Fibroblast of lung (primary cell): ENCODE measurements around the gene RABEP1. TPM values are rescaled to one million over a fixed set of nuclear protein-coding genes. Genes with fewer than 3 reads are reported as not detected.
A peak's percentile ranks its signal among the peaks of the same experiment; 100 is the strongest.

Experiments
- DNase-seq, 2 donors: peaks; one replicate each; pipeline versions ENCODE4 v3.0.0 to v3.0.0-alpha.2; 2010; ENCODE audit warnings: low read depth in 2 of 2
- H2AFZ ChIP-seq: 2 replicates; pipeline ENCODE4 v1.5.1; 2012; ENCODE audit warnings: low read length, control low read depth, inconsistent platforms
- H3K27ac ChIP-seq: 2 replicates; pipeline ENCODE4 v1.5.1; 2011; ENCODE audit warnings: low read length, control low read depth; ENCODE audit not compliant: insufficient read depth
- H3K27me3 ChIP-seq: 2 replicates; pipeline ENCODE4 v1.5.1; 2011; ENCODE audit warnings: mild to moderate bottlenecking, low read length; ENCODE audit not compliant: control insufficient read depth, insufficient read depth
- H3K36me3 ChIP-seq: 2 replicates; pipeline ENCODE4 v1.5.1; 2011; ENCODE audit warnings: low read length; ENCODE audit not compliant: control insufficient read depth, insufficient read depth
- H3K4me1 ChIP-seq: 2 replicates; pipeline ENCODE4 v1.5.1; 2011; ENCODE audit warnings: low read length; ENCODE audit not compliant: control insufficient read depth, insufficient read depth; ENCODE audit errors: extremely low read depth
- H3K4me2 ChIP-seq: 2 replicates; pipeline ENCODE4 v1.5.1; 2011; ENCODE audit warnings: low read length, control low read depth; ENCODE audit not compliant: insufficient read depth; ENCODE audit errors: extremely low read depth
- H3K4me3 ChIP-seq, 4 experiments: fragments of 200-600 bp in 1 of 4; sonication (generic) in 1 of 4; replicated peaks in 1 of 4; 2 replicates each; pipeline ENCODE4 v1.5.1; 2011 to 2016; ENCODE audit warnings: low read length in 4 of 4, low read depth in 3 of 4, mild to moderate bottlenecking in 3 of 4, control low read depth in 2 of 4, inconsistent platforms in 1 of 4, mixed read lengths in 1 of 4; ENCODE audit not compliant: insufficient read depth in 1 of 4; ENCODE audit errors: control extremely low read depth in 1 of 4
- H3K79me2 ChIP-seq: 2 replicates; pipeline ENCODE4 v1.5.1; 2012; ENCODE audit warnings: mild to moderate bottlenecking, low read length, inconsistent platforms; ENCODE audit not compliant: control insufficient read depth, insufficient read depth
- H3K9ac ChIP-seq: 2 replicates; pipeline ENCODE4 v1.5.1; 2011; ENCODE audit warnings: mild to moderate bottlenecking, low read length, control low read depth; ENCODE audit not compliant: insufficient read depth
- H3K9me3 ChIP-seq: 2 replicates; pipeline ENCODE4 v1.5.1; 2012; ENCODE audit warnings: low read depth, low read length; ENCODE audit not compliant: control insufficient read depth, insufficient read depth
- H4K20me1 ChIP-seq: 2 replicates; pipeline ENCODE4 v1.5.1; 2011; ENCODE audit warnings: low read length; ENCODE audit not compliant: control insufficient read depth, insufficient read depth; ENCODE audit errors: extremely low read depth
- CTCF ChIP-seq, 2 donors: IDR thresholded peaks in 1 of 2; conservative IDR thresholded peaks in 1 of 2; 1 replicate in 1 of 2; 2 replicates in 1 of 2; pipeline ENCODE4 v1.5.1; 2011 to 2012; ENCODE audit warnings: low read length in 2 of 2, control low read depth in 1 of 2, inconsistent platforms in 1 of 2, low read depth in 1 of 2, mild to moderate bottlenecking in 1 of 2
- EZH2 ChIP-seq: IDR thresholded peaks from 2 replicates; pipeline ENCODE4 v1.5.1; 2012; ENCODE audit warnings: low read length, control low read depth, mild to moderate bottlenecking; ENCODE audit errors: missing control alignments
- polyA plus RNA-seq, 2 donors: library from polyadenylated mRNA; depleted of rRNA in 1 of 2; stranded (reverse) in 1 of 2; unstranded in 1 of 2; fragments of >200 nt; gene quantifications; 2 replicates each; pipeline ENCODE4 v1.2.1, GENCODE V29; 2011 to 2012; ENCODE audit warnings: missing spikeins in 1 of 2
- total RNA-seq: library from RNA; depleted of rRNA; stranded (reverse); fragments of >200 nt; gene quantifications from 2 replicates; pipeline ENCODE4 v1.2.1, GENCODE V29; 2014

Gene RABEP1
- total and polyA plus RNA-seq, 2 donors (not counting 1 experiment from before 2014, with no cell fraction given), result 46.3 to 64.4 TPM

GRCh38 chr17:5249615-5250014 lies 32.5 kb upstream of the RABEP1 start:
- H3K4me3 ChIP-seq, result no peak overlapping the region
- H3K9me3 ChIP-seq, result no peaks in the 10 kb centered on the region
- TF ChIP-seq EZH2 (no peak), CTCF (conservative IDR thresholded peaks at IDR 0.05 in 1 of 2, IDR thresholded peaks at IDR 0.05 in 1 of 2; ENCODE audit: low read depth in 1 of 2, low read length in 2 of 2) (peak; percentile 55 to 72)
- H3K27ac ChIP-seq, result no peak overlapping the region
- DNase-seq, result peak; percentile 78 to 86
- no peaks in the 10 kb centered on the region for H3K4me1 ChIP-seq
- no peaks in the 10 kb centered on the region for H3K36me3 ChIP-seq
- H4K20me1 ChIP-seq, result no peaks in the 10 kb centered on the region
- H3K27me3 ChIP-seq, result peaks cover 4% of the 10 kb centered on the region
- peak overlapping the region; percentile 53 for H2AFZ ChIP-seq
- H3K79me2 ChIP-seq, result no peaks in the 10 kb centered on the region
- no peak overlapping the region for H3K9ac ChIP-seq
- H3K4me2 ChIP-seq, result peak overlapping the region; percentile 59

GRCh38 chr17:5254414-5254813 lies 27.7 kb upstream of the RABEP1 start:
- Histone ChIP-seq H3K9ac (no peak overlapping the region), H3K79me2 (no peaks in the 10 kb centered on the region), H3K4me2 (no peak overlapping the region), H3K4me1 (no peaks in the 10 kb centered on the region), H3K27me3 (no peaks in the 10 kb centered on the region), H4K20me1 (no peaks in the 10 kb centered on the region), H2AFZ (no peak overlapping the region), H3K36me3 (no peaks in the 10 kb centered on the region), H3K4me3 (no peak overlapping the region), H3K9me3 (no peaks in the 10 kb centered on the region), H3K27ac (no peak overlapping the region)
- TF ChIP-seq CTCF (conservative IDR thresholded peaks at IDR 0.05 in 1 of 2, IDR thresholded peaks at IDR 0.05 in 1 of 2; ENCODE audit: low read depth in 1 of 2, low read length in 2 of 2), result no peak
- TF ChIP-seq EZH2, result no peak
- no peak for DNase-seq

- Histone ChIP-seq H3K4me1 (no peaks in the 10 kb centered on the region), H3K27me3 (no peaks in the 10 kb centered on the region), H3K9me3 (no peaks in the 10 kb centered on the region), H3K36me3 (no peaks in the 10 kb centered on the region), H2AFZ (no peak overlapping the region), H3K27ac (no peak overlapping the region), H3K79me2 (no peaks in the 10 kb centered on the region), H3K9ac (no peak overlapping the region), H3K4me2 (no peak overlapping the region), H3K4me3 (no peak overlapping the region), H4K20me1 (no peaks in the 10 kb centered on the region)
- no peak for DNase-seq
- TF ChIP-seq CTCF (conservative IDR thresholded peaks at IDR 0.05 in 1 of 2, IDR thresholded peaks at IDR 0.05 in 1 of 2; ENCODE audit: low read depth in 1 of 2, low read length in 2 of 2), result no peak
- TF ChIP-seq EZH2, result no peak
These were observed 27.1 kb upstream of the RABEP1 start for GRCh38 chr17:5254903-5255521.
